GM06990 (cell line): ENCODE data around the gene TOM1L2.
"Not testable (repeated sequence)": the region's sequence is repeated elsewhere in the genome, so short reads cannot be mapped to it uniquely, and the experiment has no call there.

Source experiments
- DNase-seq: peaks from one replicate; pipeline ENCODE4 v3.0.0-alpha.2; 2011; ENCODE audit not compliant: insufficient read length; ENCODE audit errors: extremely low read depth
- H3K27me3 ChIP-seq: replicated peaks from 2 replicates; pipeline ENCODE4 v1.6.0; 2011; ENCODE audit warnings: low read length; ENCODE audit not compliant: control insufficient read depth, insufficient read depth
- H3K36me3 ChIP-seq: 2 replicates; pipeline ENCODE4 v1.5.1; 2011; ENCODE audit warnings: low read length; ENCODE audit not compliant: control insufficient read depth, insufficient read depth
- H3K4me3 ChIP-seq: replicated peaks from 2 replicates; pipeline ENCODE4 v1.5.1; 2011; ENCODE audit warnings: low read depth, mild to moderate bottlenecking, control low read depth, low read length
- TF ChIP-seq, protein P1 (sequence below): IDR thresholded peaks from 2 replicates; pipeline ENCODE4 v1.5.1; 2011; ENCODE audit warnings: low read length, control low read depth, mild to moderate bottlenecking, inconsistent platforms; ENCODE audit not compliant: insufficient read depth, poor library complexity, severe bottlenecking

Gene TOM1L2

GRCh38 chr17:17915183-17915582, 57.0 kb downstream of the TOM1L2 start:
- no peak overlapping the region for H3K4me3 ChIP-seq
- DNase-seq: no peak
- H3K27me3 ChIP-seq: no peaks in the 10 kb centered on the region
- H3K36me3 ChIP-seq: no peaks in the 10 kb centered on the region
- TF ChIP-seq, protein P1, sequence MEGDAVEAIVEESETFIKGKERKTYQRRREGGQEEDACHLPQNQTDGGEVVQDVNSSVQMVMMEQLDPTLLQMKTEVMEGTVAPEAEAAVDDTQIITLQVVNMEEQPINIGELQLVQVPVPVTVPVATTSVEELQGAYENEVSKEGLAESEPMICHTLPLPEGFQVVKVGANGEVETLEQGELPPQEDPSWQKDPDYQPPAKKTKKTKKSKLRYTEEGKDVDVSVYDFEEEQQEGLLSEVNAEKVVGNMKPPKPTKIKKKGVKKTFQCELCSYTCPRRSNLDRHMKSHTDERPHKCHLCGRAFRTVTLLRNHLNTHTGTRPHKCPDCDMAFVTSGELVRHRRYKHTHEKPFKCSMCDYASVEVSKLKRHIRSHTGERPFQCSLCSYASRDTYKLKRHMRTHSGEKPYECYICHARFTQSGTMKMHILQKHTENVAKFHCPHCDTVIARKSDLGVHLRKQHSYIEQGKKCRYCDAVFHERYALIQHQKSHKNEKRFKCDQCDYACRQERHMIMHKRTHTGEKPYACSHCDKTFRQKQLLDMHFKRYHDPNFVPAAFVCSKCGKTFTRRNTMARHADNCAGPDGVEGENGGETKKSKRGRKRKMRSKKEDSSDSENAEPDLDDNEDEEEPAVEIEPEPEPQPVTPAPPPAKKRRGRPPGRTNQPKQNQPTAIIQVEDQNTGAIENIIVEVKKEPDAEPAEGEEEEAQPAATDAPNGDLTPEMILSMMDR: no peak

GRCh38 chr17:17913695-17914332, 58.4 kb downstream of the TOM1L2 start:
- no peaks in the 10 kb centered on the region for H3K27me3 ChIP-seq
- TF ChIP-seq, protein P1: no peak
- no peaks in the 10 kb centered on the region for H3K36me3 ChIP-seq
- no peak for DNase-seq
- H3K4me3 ChIP-seq: no peak overlapping the region

DNA sequence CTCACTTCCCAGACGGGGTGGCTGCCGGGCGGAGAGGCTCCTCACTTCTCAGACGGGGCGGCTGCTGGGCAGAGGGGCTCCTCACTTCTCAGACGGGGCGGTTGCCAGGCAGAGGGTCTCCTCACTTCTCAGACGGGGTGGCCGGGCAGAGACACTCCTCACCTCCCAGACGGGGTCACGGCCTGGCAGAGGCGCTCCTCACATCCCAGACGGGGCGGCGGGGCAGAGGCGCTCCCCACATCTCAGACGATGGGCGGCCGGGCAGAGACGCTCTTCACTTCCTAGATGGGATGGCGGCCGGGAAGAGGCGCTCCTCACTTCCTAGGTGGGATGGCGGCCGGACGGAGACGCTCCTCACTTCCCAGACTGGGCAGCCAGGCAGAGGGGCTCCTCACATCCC, 59.9 kb downstream of the TOM1L2 start:
- DNase-seq, H3K36me3 ChIP-seq, H3K4me3 ChIP-seq, H3K27me3 ChIP-seq: not testable (repeated sequence)

GRCh38 chr17:17911001-17911613, 61.1 kb downstream of the TOM1L2 start:
- no peaks in the 10 kb centered on the region for H3K36me3 ChIP-seq
- TF ChIP-seq, protein P1: no peak
- no peak for DNase-seq
- no peak overlapping the region for H3K4me3 ChIP-seq
- H3K27me3 ChIP-seq: no peaks in the 10 kb centered on the region

GRCh38 chr17:17910060-17910459, 62.1 kb downstream of the TOM1L2 start:
- H3K27me3 ChIP-seq: no peaks in the 10 kb centered on the region
- TF ChIP-seq, protein P1: no peak
- DNase-seq: no peak
- no peak overlapping the region for H3K4me3 ChIP-seq
- no peaks in the 10 kb centered on the region for H3K36me3 ChIP-seq

DNA sequence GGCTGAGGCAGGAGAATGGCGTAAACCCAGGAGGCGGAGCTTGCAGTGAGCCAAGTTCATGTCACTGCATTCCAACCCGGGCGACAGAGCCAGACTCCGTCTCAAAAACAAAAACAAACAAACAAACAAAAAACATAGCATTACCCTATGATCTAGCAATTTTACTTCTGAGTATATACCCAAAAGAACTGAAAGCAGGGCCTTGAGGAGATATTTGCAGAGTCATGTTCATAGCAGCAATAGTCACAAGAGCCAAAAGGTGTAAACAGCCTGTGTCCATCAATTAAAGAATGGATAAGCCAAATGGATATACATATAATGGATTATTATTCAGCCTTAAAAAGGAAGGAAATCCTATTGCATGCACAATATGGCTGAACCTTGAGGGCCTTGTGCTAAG, 63.1 kb downstream of the TOM1L2 start:
- DNase-seq: no peak
- TF ChIP-seq, protein P1: no peak
- H3K4me3 ChIP-seq: no peak overlapping the region

More for the DNA sequence above, 63.1 kb downstream of the TOM1L2 start:
- Histone ChIP-seq H3K36me3 (no peaks in the 10 kb centered on the region), H3K27me3 (no peaks in the 10 kb centered on the region)
